EL (cell line): Measurements from ENCODE around the gene ATG2A.
A peak's percentile ranks its signal among the peaks of the same experiment; 100 is the strongest.

Experiments used
- DNase-seq: peaks from one replicate; pipeline ENCODE4 v3.0.0-alpha.2; 2016

ATG2A gene

DNA sequence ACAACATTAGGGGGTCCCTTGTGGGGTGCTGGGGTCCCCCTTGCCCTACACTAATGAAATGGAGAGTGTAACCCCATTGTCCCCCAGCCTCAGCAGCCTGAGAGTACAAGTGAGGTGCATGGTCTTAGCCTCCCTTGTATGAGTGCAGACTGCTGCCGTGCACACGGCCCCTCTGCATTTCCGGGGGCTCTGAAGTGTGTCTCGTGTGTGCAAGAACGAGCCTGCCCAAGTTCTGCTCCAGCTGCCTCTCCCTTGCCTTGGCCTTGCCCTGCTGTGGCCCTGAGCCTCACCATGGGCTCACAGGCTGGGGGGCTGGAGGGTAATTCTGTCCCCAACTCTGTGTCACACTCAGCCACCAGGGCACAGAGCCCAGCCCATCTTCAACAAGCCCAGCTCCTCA lies 33.4 kb downstream of the ATG2A start:
- no peak for DNase-seq

GRCh38 chr11:64882243-64882642 lies 34.8 kb downstream of the ATG2A start:
- no peak for DNase-seq

GRCh38 chr11:64881476-64881875 lies 35.5 kb downstream of the ATG2A start:
- DNase-seq: no peak

DNA sequence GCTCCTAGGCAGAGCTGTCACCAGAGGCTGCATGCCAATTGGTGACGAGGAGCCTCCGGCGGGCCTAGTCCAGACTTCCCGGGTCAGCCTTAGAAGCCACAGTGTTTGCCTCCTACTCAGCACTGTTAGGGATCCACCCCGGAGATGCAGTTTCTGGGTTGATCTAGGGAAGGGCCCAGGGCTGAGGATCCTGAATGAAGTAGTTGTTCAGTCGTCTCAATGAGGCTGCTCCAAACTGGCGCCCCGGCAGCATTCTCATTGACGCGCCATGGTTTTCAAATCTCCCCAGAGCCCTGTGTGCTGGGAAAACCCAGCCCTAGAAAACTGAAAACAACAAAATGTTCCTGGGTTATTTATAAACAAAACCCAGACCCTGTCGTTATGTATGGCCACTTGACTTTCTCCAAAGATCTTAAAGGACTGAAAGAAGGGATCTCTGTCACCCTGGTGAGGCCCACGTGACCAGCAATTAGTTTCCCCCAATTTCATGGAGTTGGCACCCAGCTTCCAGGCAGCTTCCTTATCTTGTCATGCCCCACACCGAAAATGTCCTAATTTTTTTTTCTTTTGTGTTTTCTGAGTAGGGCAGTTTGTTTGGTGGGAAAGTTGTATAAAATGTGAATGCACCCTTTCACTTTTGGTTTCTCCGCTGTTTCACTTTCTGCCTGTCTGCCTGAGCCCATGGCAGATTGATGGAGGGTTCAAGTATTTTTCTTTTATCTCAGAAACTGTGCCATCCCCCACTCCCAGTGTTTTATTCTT lies 36.6 kb downstream of the ATG2A start:
- no peak for DNase-seq

GRCh38 chr11:64879244-64879900 lies 37.6 kb downstream of the ATG2A start:
- DNase-seq: no peak

DNA sequence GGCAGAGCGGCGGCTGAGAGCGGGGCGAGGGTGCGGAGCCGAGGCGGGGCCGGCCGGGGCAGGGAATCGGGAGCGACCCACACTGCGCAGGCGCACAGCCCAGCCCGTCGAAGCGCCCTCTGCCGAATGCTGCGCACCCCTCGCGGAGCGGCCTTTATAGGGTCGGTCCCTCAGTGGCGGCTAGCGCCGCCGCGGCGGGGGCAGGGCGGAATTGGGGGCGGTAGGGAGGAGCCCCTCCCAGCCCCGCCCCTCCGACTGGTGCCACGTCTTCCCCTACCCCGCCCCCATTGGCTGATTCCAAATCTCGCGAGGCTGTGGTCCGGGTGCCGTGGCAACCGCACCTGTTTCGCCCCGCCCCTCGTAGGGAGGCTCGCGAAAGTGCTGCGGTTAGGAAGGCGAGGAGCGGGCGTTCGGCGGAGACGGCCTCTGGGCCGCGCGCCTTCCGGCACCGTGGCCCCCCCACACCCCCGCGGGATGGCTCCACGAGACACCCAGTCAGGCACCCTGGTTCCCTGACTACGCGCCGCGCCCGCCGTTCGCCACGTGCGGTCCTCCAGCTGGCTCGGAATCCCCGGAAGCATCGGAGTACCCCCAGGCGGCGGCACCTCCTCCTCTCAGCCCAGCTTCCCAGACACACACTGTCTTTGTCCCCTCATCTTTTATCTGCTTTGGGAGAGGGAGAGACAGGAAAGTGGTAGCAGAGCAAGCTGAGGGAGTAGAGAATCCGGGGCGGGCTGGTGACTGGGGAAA lies 38.3 kb downstream of the ATG2A start, which contains the start of gene EHD1:
Gene EHD1, minus strand, starts transcription at position 128 of the 750 bp plus-strand sequence. CDS start 157 bp downstream, outside the sequence.
- peak; percentile 97 for DNase-seq

DNA sequence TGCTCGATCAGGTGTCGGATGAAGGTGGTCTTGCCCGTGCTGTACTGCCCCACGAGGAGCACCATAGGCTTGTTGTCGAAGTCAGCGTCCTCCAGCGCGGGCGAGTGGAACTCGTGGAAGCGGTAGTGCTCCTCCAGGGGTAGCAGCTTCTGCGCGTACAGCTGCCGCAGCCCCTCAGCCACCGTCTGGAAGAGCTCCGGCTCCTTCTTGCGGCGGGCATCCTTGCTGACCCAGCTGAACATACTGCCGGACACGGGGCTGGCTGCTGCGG lies 38.9 kb downstream of the ATG2A start:
- no peak for DNase-seq

- no peak for DNase-seq
Observed at GRCh38 chr11:64877390-64878222, 39.4 kb downstream of the ATG2A start.

GRCh38 chr11:64876835-64877341 lies 40.1 kb downstream of the ATG2A start:
- peak; percentile 89 for DNase-seq

GRCh38 chr11:64876229-64876750 lies 40.7 kb downstream of the ATG2A start:
- no peak for DNase-seq

GRCh38 chr11:64875369-64876228 lies 41.4 kb downstream of the ATG2A start:
- no peak for DNase-seq

DNA sequence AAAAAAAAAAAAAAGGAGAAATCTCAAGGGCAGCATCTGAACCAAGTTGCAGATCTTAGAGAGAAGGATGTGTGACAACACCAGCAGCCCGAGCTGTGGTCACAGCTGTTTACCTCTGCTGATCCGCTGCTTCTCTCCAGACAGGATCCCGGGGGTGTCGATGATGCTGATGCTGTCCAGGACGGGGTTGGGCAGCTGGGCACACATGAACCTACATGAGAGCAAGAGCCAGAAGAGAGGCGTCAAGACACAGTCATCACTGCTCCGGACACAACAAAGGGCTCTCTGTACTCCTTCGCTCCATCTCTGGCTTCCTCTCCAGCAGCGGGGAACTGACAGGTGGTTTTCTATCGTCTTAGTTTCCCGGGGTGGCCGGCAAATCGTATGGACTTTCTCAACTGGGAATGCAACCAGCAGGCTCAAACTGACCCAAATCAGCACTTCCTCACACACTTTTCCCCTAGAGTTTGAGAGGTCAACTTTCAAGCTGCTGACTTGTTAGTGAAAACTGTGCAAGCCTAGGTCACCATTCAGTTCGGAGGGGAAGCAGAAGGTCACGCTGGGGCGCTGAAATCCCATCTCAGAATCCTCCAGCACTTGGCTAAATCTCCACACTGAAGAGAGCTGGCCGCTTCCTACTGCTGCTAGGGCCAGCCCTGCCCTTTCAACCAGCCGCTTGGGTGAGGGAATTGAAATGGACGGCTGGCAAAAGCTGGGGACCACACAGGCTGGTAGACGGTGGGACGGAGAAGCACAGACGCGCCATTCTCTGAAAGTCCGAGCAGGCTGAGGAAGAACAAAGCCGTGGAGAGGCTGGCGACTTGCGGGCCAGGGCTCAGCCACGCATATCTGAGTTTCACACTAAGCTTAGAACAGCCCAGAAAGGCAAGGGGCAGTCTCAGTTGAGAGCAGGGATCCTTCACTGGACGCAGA lies 42.4 kb downstream of the ATG2A start:
- DNase-seq: no peak

GRCh38 chr11:64872790-64873488 lies 44.1 kb downstream of the ATG2A start:
- DNase-seq: no peak

- DNase-seq: no peak
Observed at GRCh38 chr11:64871492-64871891, 45.5 kb downstream of the ATG2A start.

DNA sequence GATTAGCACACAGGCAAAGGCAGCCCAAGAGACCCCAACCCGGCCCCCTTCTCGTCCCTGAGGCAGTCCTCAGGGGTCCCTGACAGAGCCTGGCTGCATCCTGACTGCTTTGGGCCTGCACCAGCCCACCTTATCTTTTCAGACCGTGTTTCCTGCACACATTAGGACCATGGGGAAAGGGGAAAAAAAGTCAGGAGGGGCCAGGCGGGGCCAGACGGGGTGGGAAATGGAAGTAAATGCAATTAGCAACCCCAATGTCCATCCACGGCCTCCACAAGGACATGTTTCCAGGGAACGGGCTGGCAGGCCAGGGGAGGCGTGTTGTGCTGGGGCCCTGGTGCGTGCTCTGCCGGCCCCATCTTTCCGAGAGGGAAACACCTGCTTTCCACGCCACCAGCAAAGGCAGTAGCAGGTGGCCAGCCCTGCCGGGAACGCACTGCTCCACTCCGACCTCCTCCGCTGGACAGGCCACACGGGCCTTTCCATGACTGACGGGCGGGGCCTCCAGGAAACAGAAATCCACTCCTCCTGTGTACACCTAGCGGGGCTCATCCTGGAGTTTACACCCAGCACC lies 46.0 kb downstream of the ATG2A start:
- no peak for DNase-seq

DNA sequence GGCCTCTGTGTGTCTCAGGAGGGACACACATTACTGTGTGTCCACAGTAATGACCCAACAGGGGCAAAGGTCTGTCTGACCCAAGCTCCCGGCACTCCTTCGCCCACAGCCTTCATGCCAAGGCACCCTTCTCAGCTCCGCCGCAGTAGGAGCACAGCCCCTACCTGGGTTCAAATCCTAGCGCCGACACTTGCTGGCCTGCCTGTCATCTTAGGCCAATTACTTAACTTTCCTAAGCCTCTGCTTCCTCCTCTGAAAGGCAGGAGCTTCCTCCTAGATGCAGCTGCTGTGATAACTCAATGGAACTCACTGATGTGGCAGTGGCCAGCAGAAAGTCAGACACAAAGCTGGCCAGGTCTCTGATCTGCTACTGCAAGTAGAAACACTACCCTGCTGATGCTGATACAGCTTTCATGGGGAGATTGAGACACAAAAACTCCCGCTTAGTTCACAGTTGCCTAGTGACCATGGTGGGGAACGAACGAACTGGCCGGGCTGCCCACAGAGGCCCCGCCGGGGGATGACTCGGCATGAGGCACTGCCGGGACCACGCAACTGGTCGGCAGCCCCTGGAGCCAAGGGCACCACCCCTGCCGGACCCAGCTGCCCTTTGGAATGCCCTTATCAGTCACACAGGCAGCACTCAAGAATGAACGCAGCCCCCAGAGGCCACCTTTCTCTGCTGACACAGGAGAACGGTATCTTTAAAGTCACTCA lies 46.7 kb downstream of the ATG2A start:
- peak; percentile 68 for DNase-seq

- DNase-seq: no peak
Observed at GRCh38 chr11:64869571-64870175, 47.3 kb downstream of the ATG2A start.

- peak; percentile 93 for DNase-seq
Observed at GRCh38 chr11:64868904-64869570, 48.0 kb downstream of the ATG2A start.
